ENCODE measurements around the gene BSX.

Gene BSX

GRCh38 chr11:122933416-122933815 is 48.2 kb downstream of the BSX start:
- H3K36me3 ChIP-seq (ENCODE audit: control insufficient read depth, insufficient read depth, low read length) = no peaks in the 10 kb centered on the region
- H3K9me3 ChIP-seq (ENCODE audit: control insufficient read depth, low read length) = no peaks in the 10 kb centered on the region
- no peaks in the 10 kb centered on the region for H3K27me3 ChIP-seq (ENCODE audit: control insufficient read depth, insufficient read depth, low read length)
- no peaks in the 10 kb centered on the region for H3K4me1 ChIP-seq (ENCODE audit: control insufficient read depth, insufficient read depth, low read length)
- H3K4me3 ChIP-seq (ENCODE audit: low read length) = no peak overlapping the region
- H3K9ac ChIP-seq (ENCODE audit: low read length) = no peak overlapping the region

DNA sequence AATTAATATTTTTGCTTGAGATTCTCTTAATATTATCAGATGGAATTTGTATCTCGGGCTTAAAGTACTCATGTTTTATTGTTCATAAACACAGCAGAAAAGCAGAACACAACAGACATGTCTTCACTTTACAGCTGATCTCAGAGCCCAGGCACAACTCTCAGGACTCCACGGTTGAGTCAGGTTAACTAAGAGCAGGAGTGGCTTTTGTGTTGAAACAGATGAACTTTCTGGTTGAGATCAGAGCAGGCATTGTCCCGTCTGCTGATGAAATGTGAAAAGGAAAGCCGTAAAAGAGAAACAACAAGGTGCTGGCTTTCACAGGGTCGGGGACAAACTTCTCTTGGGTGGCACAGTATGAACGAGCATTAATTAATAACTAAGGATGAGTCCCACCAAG is 50.1 kb downstream of the BSX start:
- Histone ChIP-seq H3K4me1 (ENCODE audit: control insufficient read depth, insufficient read depth, low read length) (no peaks in the 10 kb centered on the region), H3K36me3 (ENCODE audit: control insufficient read depth, insufficient read depth, low read length) (no peaks in the 10 kb centered on the region), H3K9ac (ENCODE audit: low read length) (no peak overlapping the region), H3K4me3 (ENCODE audit: low read length) (no peak overlapping the region), H3K9me3 (ENCODE audit: control insufficient read depth, low read length) (no peaks in the 10 kb centered on the region), H3K27me3 (ENCODE audit: control insufficient read depth, insufficient read depth, low read length) (no peaks in the 10 kb centered on the region)

Measured in mucosa of stomach (tissue), 1 donor.